ENCODE data around the gene INTS7.

DNA sequence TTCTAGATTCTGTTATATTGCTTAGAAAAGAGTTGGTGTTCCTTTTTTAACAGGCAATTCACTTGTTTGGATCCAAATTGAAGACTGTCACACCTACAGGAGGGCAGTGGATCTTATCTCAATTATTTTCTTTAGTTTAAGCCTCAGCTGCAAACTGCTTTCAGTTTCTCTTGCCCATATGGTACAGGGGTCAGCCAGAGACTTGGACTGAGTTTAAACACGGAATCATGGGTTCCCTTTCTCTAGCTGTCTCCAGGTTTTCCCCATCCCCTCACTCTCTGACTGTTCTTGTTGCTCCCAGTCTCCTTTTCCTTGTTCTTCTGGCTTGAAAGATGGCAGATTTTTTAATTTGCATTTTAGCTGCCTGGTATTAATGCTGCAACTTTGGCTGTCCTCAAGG, 18.6 kb upstream of the INTS7 start:
- TF ChIP-seq, protein P1, sequence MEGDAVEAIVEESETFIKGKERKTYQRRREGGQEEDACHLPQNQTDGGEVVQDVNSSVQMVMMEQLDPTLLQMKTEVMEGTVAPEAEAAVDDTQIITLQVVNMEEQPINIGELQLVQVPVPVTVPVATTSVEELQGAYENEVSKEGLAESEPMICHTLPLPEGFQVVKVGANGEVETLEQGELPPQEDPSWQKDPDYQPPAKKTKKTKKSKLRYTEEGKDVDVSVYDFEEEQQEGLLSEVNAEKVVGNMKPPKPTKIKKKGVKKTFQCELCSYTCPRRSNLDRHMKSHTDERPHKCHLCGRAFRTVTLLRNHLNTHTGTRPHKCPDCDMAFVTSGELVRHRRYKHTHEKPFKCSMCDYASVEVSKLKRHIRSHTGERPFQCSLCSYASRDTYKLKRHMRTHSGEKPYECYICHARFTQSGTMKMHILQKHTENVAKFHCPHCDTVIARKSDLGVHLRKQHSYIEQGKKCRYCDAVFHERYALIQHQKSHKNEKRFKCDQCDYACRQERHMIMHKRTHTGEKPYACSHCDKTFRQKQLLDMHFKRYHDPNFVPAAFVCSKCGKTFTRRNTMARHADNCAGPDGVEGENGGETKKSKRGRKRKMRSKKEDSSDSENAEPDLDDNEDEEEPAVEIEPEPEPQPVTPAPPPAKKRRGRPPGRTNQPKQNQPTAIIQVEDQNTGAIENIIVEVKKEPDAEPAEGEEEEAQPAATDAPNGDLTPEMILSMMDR (IDR thresholded peaks at IDR 0.05; ENCODE audit: poor library complexity), result no peak
- no peak for TF ChIP-seq EZH2 (IDR thresholded peaks at IDR 0.05; ENCODE audit: borderline replicate concordance)
